Gastrocnemius medialis (tissue), 4 donors: ENCODE measurements around the gene PRDM16.

ENCODE experiments used
- CTCF ChIP-seq, 5 experiments: fragments of 450-650 bp in 3 of 5; fragments of 200-600 bp in 2 of 5; sonication (generic) in 2 of 5; IDR thresholded peaks in 4 of 5; conservative IDR thresholded peaks in 1 of 5; 1 replicate in 4 of 5; 2 replicates in 1 of 5; pipeline ENCODE4 v1.5.1; 2016 to 2019; ENCODE audit warnings: antibody characterized with exemption in 5 of 5, mild to moderate bottlenecking in 3 of 5, moderate library complexity in 3 of 5
- POLR2A ChIP-seq, 2 donors: fragments of 450-650 bp; IDR thresholded peaks; one replicate each; pipeline ENCODE4 v1.6.1; 2017; ENCODE audit warnings: antibody characterized with exemption in 2 of 2, mild to moderate bottlenecking in 2 of 2, moderate library complexity in 2 of 2

GRCh38 chr1:3409366-3410141 lies 340.6 kb downstream of the PRDM16 start:
- TF ChIP-seq CTCF (IDR thresholded peaks at IDR 0.05 in 4 of 5, conservative IDR thresholded peaks at IDR 0.05 in 1 of 5) (no peak), POLR2A (IDR thresholded peaks at IDR 0.05) (no peak)
